Astrocyte (in vitro differentiated cells and primary cell): ENCODE measurements around the gene PREX1.

Source experiments
- EZH2 ChIP-seq: IDR thresholded peaks from 2 replicates; pipeline ENCODE4 v1.6.1; 2012; ENCODE audit warnings: mild to moderate bottlenecking, low read length, inconsistent platforms; ENCODE audit not compliant: insufficient read depth
- TF ChIP-seq, protein P1 (sequence below): IDR thresholded peaks from 2 replicates; pipeline ENCODE4 v1.5.1; 2011; ENCODE audit warnings: low read depth, mild to moderate bottlenecking, inconsistent platforms, low read length, moderate library complexity; ENCODE audit not compliant: insufficient read depth

DNA sequence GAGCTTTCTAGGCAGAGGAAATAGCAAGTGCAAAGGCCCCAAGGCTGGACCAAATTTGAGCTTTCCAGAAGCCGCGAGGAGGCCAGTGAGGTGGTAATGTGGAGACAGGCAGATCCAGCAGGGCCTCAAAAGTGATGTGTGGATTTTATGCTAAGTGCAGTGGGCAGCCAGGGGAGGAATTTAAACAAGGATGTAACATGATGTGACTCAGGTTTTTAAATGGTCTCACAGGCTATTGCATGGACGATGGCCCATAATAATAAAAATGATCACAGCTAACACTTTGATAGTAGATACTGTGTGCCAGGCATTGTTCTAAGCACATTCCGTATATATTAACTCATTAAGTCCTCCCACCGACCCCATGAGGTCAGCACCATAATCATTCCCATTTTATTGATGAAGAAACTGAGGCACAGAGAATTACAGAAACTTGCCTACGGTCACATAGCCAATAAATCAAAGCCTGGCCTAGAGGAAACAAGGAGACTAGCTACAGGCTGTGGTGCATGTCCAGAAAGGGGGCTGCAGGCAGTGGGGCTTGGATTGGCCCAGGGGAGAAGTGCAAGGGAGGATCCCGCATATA lies 18.0 kb upstream of the PREX1 start:
- TF ChIP-seq, protein P1, sequence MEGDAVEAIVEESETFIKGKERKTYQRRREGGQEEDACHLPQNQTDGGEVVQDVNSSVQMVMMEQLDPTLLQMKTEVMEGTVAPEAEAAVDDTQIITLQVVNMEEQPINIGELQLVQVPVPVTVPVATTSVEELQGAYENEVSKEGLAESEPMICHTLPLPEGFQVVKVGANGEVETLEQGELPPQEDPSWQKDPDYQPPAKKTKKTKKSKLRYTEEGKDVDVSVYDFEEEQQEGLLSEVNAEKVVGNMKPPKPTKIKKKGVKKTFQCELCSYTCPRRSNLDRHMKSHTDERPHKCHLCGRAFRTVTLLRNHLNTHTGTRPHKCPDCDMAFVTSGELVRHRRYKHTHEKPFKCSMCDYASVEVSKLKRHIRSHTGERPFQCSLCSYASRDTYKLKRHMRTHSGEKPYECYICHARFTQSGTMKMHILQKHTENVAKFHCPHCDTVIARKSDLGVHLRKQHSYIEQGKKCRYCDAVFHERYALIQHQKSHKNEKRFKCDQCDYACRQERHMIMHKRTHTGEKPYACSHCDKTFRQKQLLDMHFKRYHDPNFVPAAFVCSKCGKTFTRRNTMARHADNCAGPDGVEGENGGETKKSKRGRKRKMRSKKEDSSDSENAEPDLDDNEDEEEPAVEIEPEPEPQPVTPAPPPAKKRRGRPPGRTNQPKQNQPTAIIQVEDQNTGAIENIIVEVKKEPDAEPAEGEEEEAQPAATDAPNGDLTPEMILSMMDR: no peak
- TF ChIP-seq EZH2: no peak
